ENCODE measurements around the gene CAPN5.
A peak's percentile ranks its signal among the peaks of the same experiment; 100 is the strongest.
"Not testable (repeated sequence)": the region's sequence is repeated elsewhere in the genome, so short reads cannot be mapped to it uniquely, and the experiment has no call there.

The CAPN5 gene

GRCh38 chr11:77091146-77091940, 24.6 kb downstream of the CAPN5 start:
- H3K9me3 Mint-ChIP-seq, result no peaks in the 10 kb centered on the region
- H3K4me3 Mint-ChIP-seq, result no peak overlapping the region
- DNase-seq (ENCODE audit: low spot score in 2 of 2) (peak; percentile 73 to 87), ATAC-seq (peak; percentile 83)
- peaks cover 5% of the 10 kb centered on the region for H3K4me1 Mint-ChIP-seq
- no peaks in the 10 kb centered on the region for H3K36me3 Mint-ChIP-seq
- H3K27ac Mint-ChIP-seq, result no peak overlapping the region

- Mint-ChIP-seq H3K4me3 (no peak overlapping the region), H3K9me3 (no peaks in the 10 kb centered on the region), H3K27ac (no peak overlapping the region), H3K4me1 (peaks cover 5% of the 10 kb centered on the region), H3K36me3 (no peaks in the 10 kb centered on the region)
- DNase-seq (ENCODE audit: low spot score in 2 of 2) (no peak), ATAC-seq (no peak)
Measured at GRCh38 chr11:77092382-77092781, 25.6 kb downstream of the CAPN5 start.

GRCh38 chr11:77093056-77093891, 26.5 kb downstream of the CAPN5 start:
- Mint-ChIP-seq H3K36me3 (no peaks in the 10 kb centered on the region), H3K4me1 (peaks cover 5% of the 10 kb centered on the region), H3K9me3 (no peaks in the 10 kb centered on the region), H3K4me3 (no peak overlapping the region), H3K27ac (no peak overlapping the region)
- DNase-seq (ENCODE audit: low spot score in 2 of 2) (no peak), ATAC-seq (no peak)

DNA sequence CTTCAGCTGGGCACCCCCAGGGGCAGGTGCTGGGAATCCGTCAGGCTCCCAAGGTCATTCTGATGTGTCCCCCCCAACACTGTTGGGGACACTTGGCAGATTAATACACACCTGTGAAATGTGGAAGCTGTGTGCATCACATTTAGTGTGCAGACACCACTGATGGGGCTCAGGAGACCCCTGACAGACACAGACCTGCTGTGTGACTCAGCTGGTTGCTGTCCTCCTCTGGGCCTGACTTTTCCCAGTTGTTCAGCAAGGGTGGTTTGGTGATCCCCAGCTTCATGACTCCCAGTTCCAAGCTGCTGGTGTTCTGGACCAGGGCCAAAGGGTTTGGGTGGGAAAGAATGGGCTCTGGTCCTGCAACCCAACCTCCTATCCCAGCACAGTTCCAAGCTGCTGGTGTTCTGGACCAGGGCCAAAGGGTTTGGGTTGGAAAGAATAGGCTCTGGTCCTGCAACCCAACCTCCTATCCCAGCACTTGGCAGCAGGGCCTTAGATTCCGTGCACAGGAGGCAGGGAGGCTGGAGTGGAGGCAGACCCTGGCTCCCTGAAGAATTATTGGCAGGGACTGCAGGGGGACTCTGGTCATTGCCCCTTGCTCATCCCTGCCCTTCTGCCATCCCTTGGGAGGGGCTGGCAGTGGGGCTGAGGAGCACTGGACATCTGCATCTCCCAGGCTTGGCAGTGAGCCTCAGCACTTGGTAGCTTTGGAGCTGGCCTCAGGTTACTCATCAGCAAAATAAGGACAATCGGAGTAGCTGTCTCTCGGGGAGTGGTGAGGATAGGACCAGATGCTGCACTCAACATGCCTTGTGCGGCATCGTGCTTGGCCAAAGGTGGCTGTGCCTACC, 27.4 kb downstream of the CAPN5 start:
- DNase-seq (ENCODE audit: low spot score in 2 of 2) (no peak), ATAC-seq (no peak)
- Mint-ChIP-seq H3K4me3 (no peak overlapping the region), H3K4me1 (peaks cover 5% of the 10 kb centered on the region), H3K9me3 (no peaks in the 10 kb centered on the region), H3K36me3 (no peaks in the 10 kb centered on the region), H3K27ac (no peak overlapping the region)

DNA sequence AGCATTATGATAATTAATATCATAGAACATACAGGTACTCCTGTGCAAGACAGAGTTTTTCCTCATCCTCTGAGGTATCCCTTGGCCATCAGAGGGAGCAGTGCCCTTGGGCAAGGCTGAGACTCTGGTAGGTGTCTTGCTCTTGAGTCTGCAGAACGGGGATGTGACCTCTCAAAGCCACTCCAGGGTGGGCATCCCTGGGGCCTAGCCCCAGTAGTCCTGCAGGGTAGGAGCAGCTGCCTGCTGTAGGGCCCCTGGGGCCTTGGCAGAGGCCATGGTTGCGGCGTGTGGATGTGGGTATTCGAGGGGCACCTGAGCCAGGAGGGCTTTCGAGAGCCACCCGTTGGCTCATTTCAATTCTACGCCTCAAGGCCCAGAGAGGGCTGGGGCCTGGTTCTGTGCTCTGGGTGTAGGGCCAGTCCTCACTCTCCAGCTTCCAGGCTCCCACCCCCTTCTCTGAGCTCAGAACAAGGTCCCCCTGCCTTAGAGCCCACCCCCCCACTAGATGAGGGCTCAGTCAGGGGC, 28.1 kb downstream of the CAPN5 start:
- Mint-ChIP-seq H3K27ac (no peak overlapping the region), H3K4me3 (no peak overlapping the region), H3K36me3 (no peaks in the 10 kb centered on the region), H3K4me1 (peaks cover 5% of the 10 kb centered on the region), H3K9me3 (no peaks in the 10 kb centered on the region)
- ATAC-seq (no peak), DNase-seq (ENCODE audit: low spot score in 2 of 2) (no peak)

DNA sequence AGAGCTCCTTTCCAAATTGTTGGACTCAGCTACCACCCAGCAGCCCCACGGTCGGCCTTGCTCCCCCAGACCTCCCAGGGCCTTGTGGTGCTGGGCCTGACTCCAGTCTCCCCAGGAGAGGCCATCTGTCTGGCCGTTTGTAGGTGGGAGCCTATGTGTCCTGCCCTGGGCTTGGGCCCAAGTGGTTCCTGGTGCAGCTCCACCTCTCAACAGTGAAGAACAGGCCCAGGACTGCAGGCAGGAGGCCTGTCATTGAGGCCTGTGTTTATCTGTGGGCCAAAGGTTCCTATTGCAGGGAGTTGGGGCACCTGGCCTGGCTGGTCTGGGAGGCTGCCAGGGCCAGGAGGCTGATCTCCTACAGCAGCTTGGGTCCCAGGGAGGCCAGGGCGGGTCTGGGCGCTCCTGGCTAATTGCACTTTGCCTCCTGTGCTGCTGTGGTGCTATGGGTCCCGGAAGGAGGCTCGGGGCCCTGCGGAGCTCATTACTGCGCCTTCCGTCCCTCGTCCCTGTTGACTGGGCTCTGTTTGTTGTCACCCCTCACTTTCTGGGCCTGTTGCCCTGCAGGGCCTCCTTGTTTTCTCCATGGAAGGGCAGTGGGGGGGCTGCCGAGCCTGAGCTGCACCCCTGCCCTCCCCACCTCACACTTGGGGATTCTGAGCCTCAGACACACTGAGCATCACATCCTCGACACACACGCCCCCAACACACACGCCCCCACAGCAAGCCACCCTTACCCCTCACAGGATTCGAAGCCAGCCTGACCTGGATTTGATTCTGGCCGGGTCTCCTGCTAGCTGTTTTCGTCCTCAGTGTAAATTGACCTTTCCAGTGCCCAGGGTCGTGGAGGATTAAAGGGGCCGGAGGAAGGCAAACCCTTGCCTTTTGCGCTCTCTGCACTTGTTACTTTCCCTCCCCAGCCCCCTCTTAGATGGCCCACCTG, 29.1 kb downstream of the CAPN5 start:
- Mint-ChIP-seq H3K4me3 (no peak overlapping the region), H3K9me3 (no peaks in the 10 kb centered on the region), H3K27ac (no peak overlapping the region), H3K36me3 (no peaks in the 10 kb centered on the region), H3K4me1 (peaks cover 5% of the 10 kb centered on the region)
- ATAC-seq (no peak), DNase-seq (ENCODE audit: low spot score in 2 of 2) (no peak)

DNA sequence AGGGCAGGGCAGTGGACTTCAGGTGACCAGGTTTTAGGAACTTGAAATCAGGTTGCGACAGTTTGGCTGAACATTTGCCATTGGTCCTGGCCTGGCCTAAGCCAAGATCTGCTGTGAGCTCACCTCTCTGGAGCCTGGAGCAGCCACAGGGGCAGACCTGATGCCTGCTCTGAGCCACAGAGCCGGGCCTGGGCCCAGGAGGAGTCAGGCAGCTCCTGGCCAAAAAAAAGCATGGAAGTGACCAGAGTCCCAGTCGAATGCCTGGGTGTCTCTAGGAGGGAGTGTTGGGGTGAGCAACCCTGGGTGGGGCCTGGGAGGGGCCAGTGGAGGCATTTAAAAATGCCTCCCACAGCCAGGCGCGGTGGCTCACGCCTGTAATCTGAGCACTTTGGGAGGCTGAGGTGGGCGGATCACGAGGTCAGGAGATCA, 29.8 kb downstream of the CAPN5 start:
- DNase-seq (ENCODE audit: low spot score in 2 of 2) (no peak), ATAC-seq (no peak)
- Mint-ChIP-seq H3K36me3 (no peaks in the 10 kb centered on the region), H3K9me3 (no peaks in the 10 kb centered on the region), H3K27ac (no peak overlapping the region), H3K4me1 (no peaks in the 10 kb centered on the region), H3K4me3 (no peak overlapping the region)

DNA sequence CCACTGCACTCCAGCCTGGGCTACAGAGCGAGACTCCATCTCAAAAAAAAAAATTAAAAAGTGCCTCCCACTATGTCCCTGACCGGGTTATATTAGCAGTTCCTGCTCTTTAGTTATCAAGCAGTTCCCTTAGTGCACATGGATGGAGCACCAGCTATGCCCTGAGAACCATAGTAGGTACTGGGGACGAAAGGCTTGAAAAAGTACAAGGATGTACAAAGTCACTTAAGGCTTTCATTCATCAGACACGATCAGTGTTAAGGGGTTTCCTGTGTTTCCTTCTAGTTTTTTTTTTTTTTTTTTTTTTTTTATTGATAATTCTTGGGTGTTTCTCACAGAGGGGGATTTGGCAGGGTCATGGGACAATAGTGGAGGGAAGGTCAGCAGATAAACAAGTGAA, 30.4 kb downstream of the CAPN5 start:
- H3K4me3 Mint-ChIP-seq; H3K4me1 Mint-ChIP-seq; H3K9me3 Mint-ChIP-seq; ATAC-seq; DNase-seq (ENCODE audit: low spot score in 2 of 2); H3K27ac Mint-ChIP-seq; H3K36me3 Mint-ChIP-seq: not testable (repeated sequence)

GRCh38 chr11:77100166-77101042, 33.6 kb downstream of the CAPN5 start:
- Mint-ChIP-seq H3K27ac (no peak overlapping the region), H3K36me3 (no peaks in the 10 kb centered on the region)
- ATAC-seq, result no peak

DNA sequence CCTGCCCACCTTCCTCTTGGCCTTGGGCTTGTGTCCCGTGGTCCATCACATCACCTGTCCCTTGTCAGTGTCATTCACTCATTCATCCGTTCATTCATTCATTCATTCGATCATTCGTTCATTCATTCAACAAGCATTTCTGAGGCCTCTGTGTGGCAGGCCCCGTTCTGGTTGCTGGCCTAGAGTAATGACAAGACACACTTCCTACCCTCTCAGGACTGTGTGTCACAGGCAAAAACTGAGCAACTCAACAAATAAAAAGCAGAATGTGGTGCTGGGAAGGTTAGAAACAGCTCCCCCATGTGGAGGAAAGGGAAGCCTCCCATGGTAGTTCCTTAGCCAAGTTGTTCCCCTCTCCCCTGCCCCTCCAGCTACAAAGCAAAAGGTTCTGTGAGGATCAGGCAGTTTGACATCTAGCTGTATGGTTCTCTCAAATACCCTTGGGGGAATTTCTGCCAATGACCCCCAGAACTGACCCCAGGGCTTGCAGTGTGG, 34.3 kb downstream of the CAPN5 start:
- Mint-ChIP-seq H3K27ac (no peak overlapping the region), H3K9me3 (no peaks in the 10 kb centered on the region), H3K4me3 (no peak overlapping the region), H3K4me1 (no peaks in the 10 kb centered on the region), H3K36me3 (no peaks in the 10 kb centered on the region)
- DNase-seq (ENCODE audit: low spot score in 2 of 2) (no peak), ATAC-seq (peak; percentile 40)

More at GRCh38 chr11:77100166-77101042, 33.6 kb downstream of the CAPN5 start:
- no peak overlapping the region for H3K4me3 Mint-ChIP-seq
- H3K4me1 Mint-ChIP-seq, result no peaks in the 10 kb centered on the region
- no peaks in the 10 kb centered on the region for H3K9me3 Mint-ChIP-seq
- DNase-seq (ENCODE audit: low spot score in 2 of 2), result no peak

DNA sequence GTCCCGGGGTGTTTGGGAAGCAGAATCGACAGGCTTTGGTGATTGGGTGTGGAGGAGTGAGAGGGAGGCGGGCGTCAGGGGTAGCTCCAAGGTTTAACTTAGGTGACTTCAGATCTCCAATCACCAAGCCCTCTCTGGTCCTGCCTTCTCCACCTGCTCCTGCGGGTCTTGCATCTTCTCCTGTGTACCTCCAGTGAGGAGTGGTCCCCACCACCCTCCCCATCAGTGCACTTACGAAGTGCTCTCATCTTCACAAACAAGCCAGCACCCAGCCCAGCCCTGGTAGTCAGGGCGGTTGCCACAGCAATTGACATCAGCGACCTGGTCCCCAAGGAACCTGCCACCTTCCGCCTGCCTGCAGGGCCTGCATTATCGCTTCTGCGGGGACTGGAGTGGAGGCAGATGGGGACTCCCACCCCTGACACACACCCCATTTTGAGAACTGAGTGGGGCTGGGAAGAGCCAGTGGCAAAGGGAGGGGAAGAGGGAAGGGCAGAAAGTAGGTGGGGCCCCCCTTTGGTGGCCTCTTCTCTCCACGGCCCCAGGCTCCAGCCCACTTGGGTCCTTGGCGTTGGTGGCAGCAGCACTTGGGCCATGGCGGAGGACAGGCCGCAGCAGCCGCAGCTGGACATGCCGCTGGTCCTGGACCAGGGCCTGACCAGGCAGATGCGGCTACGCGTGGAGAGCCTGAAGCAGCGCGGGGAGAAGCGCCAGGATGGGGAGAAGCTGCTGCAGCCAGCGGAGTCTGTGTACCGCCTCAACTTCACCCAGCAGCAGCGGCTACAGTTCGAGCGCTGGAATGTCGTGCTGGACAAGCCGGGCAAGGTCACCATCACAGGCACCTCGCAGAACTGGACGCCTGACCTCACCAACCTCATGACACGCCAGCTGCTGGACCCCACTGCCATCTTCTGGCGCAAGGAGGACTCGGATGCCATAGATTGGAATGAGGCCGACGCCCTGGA, 35.8 kb downstream of the CAPN5 start, which contains the start of gene OMP:
Gene OMP (plus strand): TSS at position 595 of the 965 bp plus-strand sequence. CDS start 0 bp downstream, at position 595.
- H3K36me3 Mint-ChIP-seq, result no peaks in the 10 kb centered on the region
- no peaks in the 10 kb centered on the region for H3K4me1 Mint-ChIP-seq
- DNase-seq (ENCODE audit: low spot score in 2 of 2), result no peak
- H3K4me3 Mint-ChIP-seq, result no peak within 1 kb of the TSS
- ATAC-seq, result no peak
- no peaks in the 10 kb centered on the region for H3K9me3 Mint-ChIP-seq
- H3K27ac Mint-ChIP-seq, result no peak within 1 kb of the TSS

- no peak overlapping the region for H3K27ac Mint-ChIP-seq
- no peak for DNase-seq (ENCODE audit: low spot score in 2 of 2)
- H3K4me3 Mint-ChIP-seq, result no peak overlapping the region
- no peak for ATAC-seq
- no peaks in the 10 kb centered on the region for H3K36me3 Mint-ChIP-seq
- H3K9me3 Mint-ChIP-seq, result no peaks in the 10 kb centered on the region
- H3K4me1 Mint-ChIP-seq, result no peaks in the 10 kb centered on the region
Measured at GRCh38 chr11:77103319-77103718, 36.5 kb downstream of the CAPN5 start.

Data from stimulated activated effector memory CD8-positive, alpha-beta T cell treated with anti-CD3 and anti-CD28 coated beads, Interleukin-12 subunit alpha, Interleukin-12 subunit beta, amount 100 ng/mL, for 72 hours (primary cell).